Spleen (tissue), 7 donors: ENCODE data around the gene RPRD1B.

ENCODE experiments used
- CTCF ChIP-seq, 11 experiments: fragments of 200-600 bp in 7 of 11; fragments of 450-650 bp in 4 of 11; sonication (generic) in 4 of 11; IDR thresholded peaks in 8 of 11; conservative IDR thresholded peaks in 3 of 11; 1 replicate in 7 of 11; 2 replicates in 4 of 11; pipeline versions ENCODE4 v1.4.0 to v1.8.0; 2016 to 2021; ENCODE audit warnings: antibody characterized with exemption in 11 of 11, inconsistent platforms in 4 of 11, mild to moderate bottlenecking in 1 of 11
- POLR2A ChIP-seq, 3 donors: fragments of 450-650 bp; IDR thresholded peaks; one replicate each; pipeline ENCODE4 v1.5.1; 2017; ENCODE audit warnings: antibody characterized with exemption in 3 of 3, mild to moderate bottlenecking in 1 of 3
- POLR2AphosphoS5 ChIP-seq, 3 donors: sonication (generic); formaldehyde crosslinking; IDR thresholded peaks; one replicate each; pipeline ENCODE4 v1.5.1; 2017; ENCODE audit warnings: antibody characterized with exemption in 3 of 3
- donor health status: DM: no; HTN: no; CAD: no; lungs with moderate emphysema.
- donor health status: DM: no; HTN: no; CAD: no.
- donor health status: DM: no; HTN: no; CAD: no.

- TF ChIP-seq POLR2A (IDR thresholded peaks at IDR 0.05) (no peak), CTCF (IDR thresholded peaks at IDR 0.05 in 8 of 11, conservative IDR thresholded peaks at IDR 0.05 in 3 of 11) (no peak), POLR2AphosphoS5 (IDR thresholded peaks at IDR 0.05) (no peak)
Measured at GRCh38 chr20:38127920-38128528, 94.5 kb downstream of the RPRD1B start.
